HepG2 (cell line): ENCODE results near the gene FNDC10. TPM values are rescaled to one million over a fixed set of nuclear protein-coding genes. Genes with fewer than 3 reads are reported as not detected.
"Not testable (repeated sequence)": the region's sequence is repeated elsewhere in the genome, so short reads cannot be mapped to it uniquely, and the experiment has no call there.

Experiments
- ATAC-seq: fragments of 200-7000 bp; cut with Tn5 transposase; 3 replicates; pipeline ENCODE4 v1.9.1; 2020; ENCODE audit warnings: mild to moderate bottlenecking, moderate library complexity
- BruUV-seq: library from RNA; stranded (reverse); fragments of 400-500 nt; replicated peaks from 2 replicates; lab custom pipeline; 2021; lab: Mats Ljungman, UMichigan
- CTCF ChIA-PET: fragments of 300-600 bp; formaldehyde crosslinking; extraction: SDS; loops from one replicate; lab custom pipeline; 2021; ENCODE audit warnings: low total read pairs, inconsistent platforms, low intra/inter-chr PET ratio; lab: Yijun Ruan, JAX
- POLR2A ChIA-PET: fragments of 350-600 bp; sonication (Branson Sonifier 250); formaldehyde crosslinking; loops from one replicate; lab custom pipeline; 2020; ENCODE audit warnings: antibody characterized with exemption, inconsistent platforms; lab: Yijun Ruan, JAX
- DNase-seq: peaks from one replicate; pipeline ENCODE4 v3.0.0-alpha.2; 2015; ENCODE audit warnings: low spot score
- FAIRE-seq: peaks from 3 replicates; lab custom pipeline; 2011; peaks lifted over from hg19 to GRCh38; lab: Jason Lieb, UNC
- H2AFZ ChIP-seq: one replicate; pipeline ENCODE4 v1.6.1; 2011; ENCODE audit warnings: low read length, inconsistent platforms
- H3K27ac ChIP-seq: fragments of 300-600 bp; 3 replicates; pipeline ENCODE4 v1.8.0; 2011; ENCODE audit warnings: mixed run types, mild to moderate bottlenecking, mixed read lengths, low read length, inconsistent platforms; ENCODE audit not compliant: insufficient read depth; ENCODE audit errors: extremely low read length
- H3K27me3 ChIP-seq, 2 experiments: fragments of 200-600 bp in 1 of 2; 2 replicates in 1 of 2; 3 replicates in 1 of 2; pipeline versions ENCODE4 v1.6.0 to v1.8.0; 2011; ENCODE audit warnings: low read length in 2 of 2, mild to moderate bottlenecking in 2 of 2, moderate library complexity in 2 of 2, inconsistent platforms in 1 of 2; ENCODE audit not compliant: insufficient read depth in 2 of 2, control insufficient read depth in 1 of 2
- H3K36me3 ChIP-seq, 2 experiments: fragments of 200-600 bp in 1 of 2; replicated peaks in 1 of 2; 2 replicates in 1 of 2; 3 replicates in 1 of 2; pipeline versions ENCODE4 v1.5.1 to v1.8.0; 2011; ENCODE audit warnings: low read length in 2 of 2, inconsistent platforms in 1 of 2; ENCODE audit not compliant: insufficient read depth in 2 of 2, control insufficient read depth in 1 of 2
- H3K4me1 ChIP-seq: 2 replicates; pipeline ENCODE4 v1.5.1; 2012; ENCODE audit warnings: low read length, inconsistent platforms; ENCODE audit not compliant: insufficient read depth
- H3K4me2 ChIP-seq: 2 replicates; pipeline ENCODE4 v1.6.0; 2011; ENCODE audit warnings: low read depth, low read length, inconsistent platforms
- H3K4me3 ChIP-seq, 3 experiments: fragments of 200-600 bp in 1 of 3; sonication (generic), shearing (Covaris generic) in 1 of 3; replicated peaks in 1 of 3; 2 replicates each; pipeline ENCODE4 v1.5.1; 2011 to 2016; ENCODE audit warnings: low read length in 3 of 3, inconsistent platforms in 2 of 3, low read depth in 2 of 3, mild to moderate bottlenecking in 2 of 3, control low read depth in 1 of 3, mixed read lengths in 1 of 3; ENCODE audit not compliant: insufficient read depth in 1 of 3
- H3K79me2 ChIP-seq: one replicate; pipeline ENCODE4 v1.6.1; 2011; ENCODE audit warnings: low read length, inconsistent platforms; ENCODE audit not compliant: insufficient read depth
- H3K9ac ChIP-seq: 2 replicates; pipeline ENCODE4 v1.6.0; 2011; ENCODE audit warnings: mild to moderate bottlenecking, low read depth, low read length, inconsistent platforms; ENCODE audit not compliant: insufficient read depth
- H3K9me3 ChIP-seq: 2 replicates; pipeline ENCODE4 v1.5.1; 2012; ENCODE audit warnings: mild to moderate bottlenecking, low read length
- H4K20me1 ChIP-seq: 2 replicates; pipeline ENCODE4 v1.6.0; 2011; ENCODE audit warnings: inconsistent platforms, mild to moderate bottlenecking, low read length, moderate library complexity; ENCODE audit not compliant: insufficient read depth
- ATF4 ChIP-seq, 2 experiments: fragments of 450-650 bp in 1 of 2; sonication (generic) in 1 of 2; formaldehyde crosslinking; IDR thresholded peaks; 2 replicates each; pipeline versions ENCODE4 v1.5.0 to v1.8.0; 2020 to 2022; ENCODE audit warnings: mild to moderate bottlenecking in 1 of 2, missing genetic modification reagents in 1 of 2
- ETV5 ChIP-seq: IDR thresholded peaks from 2 replicates; pipeline ENCODE4 v1.6.1; 2018; ENCODE audit warnings: missing biosample characterization, missing genetic modification reagents, inconsistent platforms, borderline replicate concordance
- FIP1L1 ChIP-seq: fragments of 200-400 bp; formaldehyde crosslinking; IDR thresholded peaks from 2 replicates; pipeline ENCODE4 v1.6.1; 2018; ENCODE audit warnings: low read depth, mild to moderate bottlenecking, low read length, moderate library complexity, borderline replicate concordance; ENCODE audit not compliant: insufficient read depth
- JARID2 ChIP-seq: sonication (generic); formaldehyde crosslinking; IDR thresholded peaks from 2 replicates; pipeline ENCODE4 v1.8.1; 2023; ENCODE audit warnings: missing genetic modification reagents, inconsistent platforms; ENCODE audit not compliant: insufficient replicate concordance
- KDM3A ChIP-seq: IDR thresholded peaks from 2 replicates; pipeline ENCODE4 v1.6.1; 2018; ENCODE audit warnings: low read depth, missing compliant biosample characterization
- MXD1 ChIP-seq: sonication (generic); formaldehyde crosslinking; IDR thresholded peaks from 2 replicates; pipeline ENCODE4 v1.4.0; 2020; ENCODE audit warnings: mild to moderate bottlenecking, missing genetic modification reagents
- NPAS2 ChIP-seq: sonication (generic); formaldehyde crosslinking; IDR thresholded peaks from 2 replicates; pipeline ENCODE4 v1.8.0; 2022; ENCODE audit warnings: mild to moderate bottlenecking, missing genetic modification reagents, borderline replicate concordance
- PCBP2 ChIP-seq: fragments of 200-400 bp; formaldehyde crosslinking; optimal IDR thresholded peaks from 2 replicates; pipeline ENCODE3; 2018; ENCODE audit warnings: low read length, low read depth; ENCODE audit not compliant: poor library complexity, severe bottlenecking
- XBP1 ChIP-seq: sonication (generic); formaldehyde crosslinking; IDR thresholded peaks from 2 replicates; pipeline ENCODE4 v1.5.0; 2020; ENCODE audit warnings: missing genetic modification reagents
- ZNF546 ChIP-seq: sonication (generic); formaldehyde crosslinking; conservative IDR thresholded peaks from 2 replicates; pipeline ENCODE4 v1.8.1; 2023; ENCODE audit warnings: mild to moderate bottlenecking, missing genetic modification reagents
- ZSCAN12 ChIP-seq: sonication (generic); formaldehyde crosslinking; IDR thresholded peaks from 2 replicates; pipeline ENCODE4 v1.9.0; 2021; ENCODE audit warnings: mild to moderate bottlenecking, missing genetic modification reagents
- WGBS: methylation state at CpG from one replicate; pipeline ENCODE4 v1.1.6; 2017; ENCODE audit warnings: low lambda C conversion rate; 5-methylcytosine and 5-hydroxymethylcytosine counted together
- in situ Hi-C: cut with HindIII; loops from 2 replicates; pipeline ENCODE4 v1.10.0; 2017; ENCODE audit warnings: low pct_unique_long_range_greater_than_20kb; ENCODE audit not compliant: extremely low pct_ligation_motif_present
- intact Hi-C: fragments of 100-400 bp; cut with micrococcal nuclease; formaldehyde crosslinking; loops from one replicate; pipeline ENCODE4 v1.10.0; 2022; ENCODE audit not compliant: unreplicated experiment
- polyA plus RNA-seq, 8 experiments: library from polyadenylated mRNA; depleted of rRNA in 3 of 8; stranded (reverse) in 7 of 8; unstranded in 1 of 8; fragments of >200 nt; fragmentation: Illumina TruSeq in 4 of 8; extraction: Trizol in 4 of 8; gene quantifications; 2 replicates each; pipeline versions ENCODE4 v1.2.1 to v1.2.3, GENCODE V29; 2011 to 2016; ENCODE audit warnings: low read depth in 4 of 8, missing spikeins in 1 of 8, mixed read lengths in 1 of 8; ENCODE audit not compliant: insufficient read depth in 1 of 8
- total RNA-seq, 5 experiments: library from RNA; depleted of rRNA; stranded (reverse); fragments of >200 nt; fragmentation: Illumina TruSeq; extraction: Trizol; gene quantifications; 2 replicates each; pipeline ENCODE4 v1.2.3, GENCODE V29; 2016; ENCODE audit warnings: low read depth in 1 of 5

The FNDC10 gene
- total and polyA plus RNA-seq, 2 of the 13 experiments (the other 11 are each of a cell fraction or from before 2014, with no cell fraction given): 2.2 to 2.5 TPM

- H3K9me3 ChIP-seq, DNase-seq, BruUV-seq, H3K4me1 ChIP-seq, CTCF ChIA-PET, H3K9ac ChIP-seq, intact Hi-C loops, H3K4me2 ChIP-seq, in situ Hi-C loops, POLR2A ChIA-PET, FAIRE-seq, ATAC-seq, H3K79me2 ChIP-seq, H3K27me3 ChIP-seq, H3K4me3 ChIP-seq, H2AFZ ChIP-seq, H3K27ac ChIP-seq, H4K20me1 ChIP-seq: not testable (repeated sequence)
- peaks cover 12% of the 10 kb centered on the region in 2 experiments; a peak in 4 of 5 replicates for H3K36me3 ChIP-seq
- WGBS: 98% methylated on average over 11 of the region's 11 CpGs
Measured at GRCh38 chr1:1556961-1557360, 43.0 kb downstream of the FNDC10 start.

GRCh38 chr1:1556505-1556904, 43.4 kb downstream of the FNDC10 start:
- no peak overlapping the region for H3K4me2 ChIP-seq
- DNase-seq (no peak), FAIRE-seq (no peak), ATAC-seq (no peak)
- 98% methylated on average over 4 of the region's 6 CpGs for WGBS
- no peak overlapping the region for H2AFZ ChIP-seq
- no peaks in the 10 kb centered on the region; the same call in 1 of the 2 replicates for H4K20me1 ChIP-seq
- H3K79me2 ChIP-seq: no peaks in the 10 kb centered on the region
- H3K27ac ChIP-seq: no peak overlapping the region
- no peak overlapping the region for H3K9ac ChIP-seq
- CTCF ChIA-PET: no interaction called here
- in situ Hi-C loops: no loop called here
- intact Hi-C loops: no loop called here
- POLR2A ChIA-PET: no interaction called here
- 0 out of 2 replicates have a peak, but pooled peaks cover 5% of the 10 kb centered on the region for H3K4me1 ChIP-seq
- H3K4me3 ChIP-seq: no peak overlapping the region
- TF ChIP-seq ZSCAN12 (no peak), XBP1 (CRISPR knock-in tag) (no peak), ATF4 (CRISPR knock-in tag; IDR thresholded peaks at IDR 0.05) (no peak), PCBP2 (no peak), KDM3A (CRISPR knock-in tag) (no peak), ZNF546 (CRISPR knock-in tag) (no peak), FIP1L1 (no peak), ETV5 (CRISPR knock-in tag) (no peak), JARID2 (no peak), NPAS2 (CRISPR knock-in tag) (no peak), MXD1 (CRISPR knock-in tag) (no peak)
- TF ChIP-seq, all 625 proteins: peak for 0
- Histone ChIP-seq H3K36me3 (peaks cover 7% of the 10 kb centered on the region in 2 experiments; a peak in 3 of 5 replicates), H3K9me3 (no peaks in the 10 kb centered on the region), H3K27me3 (no peaks in the 10 kb centered on the region)
- no TSS peak for BruUV-seq
